Upper lobe of right lung (tissue), 1 donor: ENCODE data around the gene ZNF511. TPM values are rescaled to one million over a fixed set of nuclear protein-coding genes. Genes with fewer than 3 reads are reported as not detected.

Experiments used
- ATAC-seq: fragments of 200-7000 bp; cut with Tn5 transposase; one replicate; pipeline ENCODE4 v1.9.1; 2020; ENCODE audit warnings: mild to moderate bottlenecking, moderate library complexity
- DNase-seq: peaks from one replicate; pipeline ENCODE4 v3.0.0-alpha.2; 2020
- H3K27ac ChIP-seq: fragments of 200-600 bp; one replicate; pipeline ENCODE4 v1.8.0; 2022
- H3K27me3 ChIP-seq: fragments of 200-600 bp; one replicate; pipeline ENCODE4 v1.8.0; 2022; ENCODE audit warnings: mild to moderate bottlenecking
- H3K36me3 ChIP-seq: fragments of 200-600 bp; one replicate; pipeline ENCODE4 v1.8.0; 2022
- H3K4me1 ChIP-seq: fragments of 200-600 bp; one replicate; pipeline ENCODE4 v1.8.0; 2022
- H3K4me3 ChIP-seq: fragments of 200-600 bp; one replicate; pipeline ENCODE4 v1.8.0; 2022; ENCODE audit warnings: mild to moderate bottlenecking
- H3K9me3 ChIP-seq: fragments of 200-600 bp; one replicate; pipeline ENCODE4 v1.8.0; 2022
- CTCF ChIP-seq: fragments of 200-600 bp; IDR thresholded peaks from one replicate; pipeline ENCODE4 v1.8.0; 2022; ENCODE audit warnings: antibody characterized with exemption
- intact Hi-C: fragments of 100-400 bp; cut with DNase I; formaldehyde crosslinking; loops from one replicate; pipeline ENCODE4 v1.11.0; 2022
- total RNA-seq: library from RNA; stranded (reverse); fragmentation: NEBNext Ultra II Directional; extraction: Animal tissue kit (Norgen Biotek cat#: 25700); gene quantifications from one replicate; pipeline ENCODE4 v1.2.1, GENCODE V29; 2021
- donor health status: DM: no; HTN: yes; CAD: no; lungs with severe emphysema.

The ZNF511 gene
- total RNA-seq, 1 donor from 2014 or later, result 42.8 TPM

GRCh38 chr10:133350283-133350949 is 41.7 kb downstream of the ZNF511 start:
- Histone ChIP-seq H3K4me1 (no peaks in the 10 kb centered on the region), H3K9me3 (no peaks in the 10 kb centered on the region), H3K4me3 (no peak overlapping the region), H3K27ac (no peak overlapping the region), H3K36me3 (no peaks in the 10 kb centered on the region), H3K27me3 (peaks cover 26% of the 10 kb centered on the region)
- no peak for DNase-seq
- intact Hi-C loops, result no loop called here
- no peak for TF ChIP-seq CTCF
- ATAC-seq, result no peak

- no peaks in the 10 kb centered on the region for H3K9me3 ChIP-seq
- no peak for TF ChIP-seq CTCF
- H3K4me1 ChIP-seq, result no peaks in the 10 kb centered on the region
- no peaks in the 10 kb centered on the region for H3K36me3 ChIP-seq
- DNase-seq (no peak), ATAC-seq (no peak)
- no peak overlapping the region for H3K27ac ChIP-seq
- intact Hi-C loops, result no loop called here
- no peak overlapping the region for H3K4me3 ChIP-seq
- peaks cover 21% of the 10 kb centered on the region for H3K27me3 ChIP-seq
These were observed 42.2 kb downstream of the ZNF511 start for GRCh38 chr10:133350950-133351329.

GRCh38 chr10:133351408-133352318 is 42.9 kb downstream of the ZNF511 start:
- ATAC-seq (no peak), DNase-seq (no peak)
- peaks cover 3% of the 10 kb centered on the region for H3K4me1 ChIP-seq
- intact Hi-C loops, result no loop called here
- H3K4me3 ChIP-seq, result no peak overlapping the region
- H3K36me3 ChIP-seq, result no peaks in the 10 kb centered on the region
- TF ChIP-seq CTCF, result no peak
- H3K27me3 ChIP-seq, result peaks cover 16% of the 10 kb centered on the region
- H3K27ac ChIP-seq, result no peak overlapping the region
- H3K9me3 ChIP-seq, result no peaks in the 10 kb centered on the region

- Histone ChIP-seq H3K4me3 (no peak overlapping the region), H3K9me3 (no peaks in the 10 kb centered on the region), H3K4me1 (peaks cover 11% of the 10 kb centered on the region), H3K27ac (no peak overlapping the region), H3K27me3 (peaks cover under 1% of the 10 kb centered on the region), H3K36me3 (no peaks in the 10 kb centered on the region)
- no peak for TF ChIP-seq CTCF
- intact Hi-C loops, result no loop called here
- ATAC-seq (no peak), DNase-seq (no peak)
These were observed 44.7 kb downstream of the ZNF511 start for GRCh38 chr10:133353202-133353959.

GRCh38 chr10:133353988-133354605 is 45.4 kb downstream of the ZNF511 start:
- Histone ChIP-seq H3K9me3 (no peaks in the 10 kb centered on the region), H3K36me3 (no peaks in the 10 kb centered on the region), H3K27me3 (no peaks in the 10 kb centered on the region), H3K4me3 (no peak overlapping the region), H3K4me1 (peaks cover 11% of the 10 kb centered on the region), H3K27ac (no peak overlapping the region)
- no peak for TF ChIP-seq CTCF
- DNase-seq (no peak), ATAC-seq (no peak)
- intact Hi-C loops, result no loop called here
